ENCODE results near the gene TET2.

The TET2 gene

GRCh38 chr4:105166066-105166465 is 19.4 kb downstream of the TET2 start:
- Histone ChIP-seq H3K27me3 (no peaks in the 10 kb centered on the region), H3K4me3 (ENCODE audit: low read depth, low read length) (no peak overlapping the region), H3K4me1 (no peaks in the 10 kb centered on the region), H3K36me3 (no peaks in the 10 kb centered on the region; the same call in 1 of the 2 replicates), H3K9me3 (no peaks in the 10 kb centered on the region)
- TF ChIP-seq, protein P1, sequence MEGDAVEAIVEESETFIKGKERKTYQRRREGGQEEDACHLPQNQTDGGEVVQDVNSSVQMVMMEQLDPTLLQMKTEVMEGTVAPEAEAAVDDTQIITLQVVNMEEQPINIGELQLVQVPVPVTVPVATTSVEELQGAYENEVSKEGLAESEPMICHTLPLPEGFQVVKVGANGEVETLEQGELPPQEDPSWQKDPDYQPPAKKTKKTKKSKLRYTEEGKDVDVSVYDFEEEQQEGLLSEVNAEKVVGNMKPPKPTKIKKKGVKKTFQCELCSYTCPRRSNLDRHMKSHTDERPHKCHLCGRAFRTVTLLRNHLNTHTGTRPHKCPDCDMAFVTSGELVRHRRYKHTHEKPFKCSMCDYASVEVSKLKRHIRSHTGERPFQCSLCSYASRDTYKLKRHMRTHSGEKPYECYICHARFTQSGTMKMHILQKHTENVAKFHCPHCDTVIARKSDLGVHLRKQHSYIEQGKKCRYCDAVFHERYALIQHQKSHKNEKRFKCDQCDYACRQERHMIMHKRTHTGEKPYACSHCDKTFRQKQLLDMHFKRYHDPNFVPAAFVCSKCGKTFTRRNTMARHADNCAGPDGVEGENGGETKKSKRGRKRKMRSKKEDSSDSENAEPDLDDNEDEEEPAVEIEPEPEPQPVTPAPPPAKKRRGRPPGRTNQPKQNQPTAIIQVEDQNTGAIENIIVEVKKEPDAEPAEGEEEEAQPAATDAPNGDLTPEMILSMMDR (IDR thresholded peaks at IDR 0.05; ENCODE audit: low read depth, low read length) = no peak
- DNase-seq = no peak

- no peaks in the 10 kb centered on the region; the same call in 1 of the 2 replicates for H3K36me3 ChIP-seq
Measured at GRCh38 chr4:105170711-105171110, 24.0 kb downstream of the TET2 start.

GRCh38 chr4:105171912-105172311 is 25.2 kb downstream of the TET2 start:
- Histone ChIP-seq H3K36me3 (no peaks in the 10 kb centered on the region; the same call in 1 of the 2 replicates), H3K27me3 (no peaks in the 10 kb centered on the region), H3K4me1 (no peaks in the 10 kb centered on the region), H3K4me3 (ENCODE audit: low read depth, low read length) (no peak overlapping the region), H3K9me3 (no peaks in the 10 kb centered on the region)
- DNase-seq = no peak
- TF ChIP-seq, protein P1 (IDR thresholded peaks at IDR 0.05; ENCODE audit: low read depth, low read length) = no peak

More at GRCh38 chr4:105170711-105171110, 24.0 kb downstream of the TET2 start:
- Histone ChIP-seq H3K27me3 (no peaks in the 10 kb centered on the region), H3K9me3 (no peaks in the 10 kb centered on the region), H3K4me3 (ENCODE audit: low read depth, low read length) (no peak overlapping the region), H3K4me1 (no peaks in the 10 kb centered on the region)
- DNase-seq = no peak
- TF ChIP-seq, protein P1 (IDR thresholded peaks at IDR 0.05; ENCODE audit: low read depth, low read length) = no peak

DNA sequence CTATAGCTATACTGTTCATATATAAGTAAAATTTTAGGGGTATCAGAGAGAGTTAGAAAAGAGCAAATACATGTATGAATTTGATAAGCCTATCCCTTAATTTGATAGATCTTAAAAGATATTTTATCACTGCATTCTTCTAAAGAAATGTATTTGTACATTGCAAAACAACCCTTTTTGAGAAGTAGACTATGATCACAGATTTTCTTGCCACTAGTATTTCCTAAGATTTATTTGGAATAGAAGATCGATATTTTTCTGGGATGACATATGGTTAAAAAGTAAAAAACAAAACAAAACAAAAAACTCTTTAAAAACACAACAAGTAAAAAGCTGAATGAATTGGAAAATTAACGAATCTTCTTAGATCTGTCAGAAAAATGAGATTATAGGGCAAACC is 27.4 kb downstream of the TET2 start:
- TF ChIP-seq, protein P1 (IDR thresholded peaks at IDR 0.05; ENCODE audit: low read depth, low read length) = no peak
- DNase-seq = no peak

DNA sequence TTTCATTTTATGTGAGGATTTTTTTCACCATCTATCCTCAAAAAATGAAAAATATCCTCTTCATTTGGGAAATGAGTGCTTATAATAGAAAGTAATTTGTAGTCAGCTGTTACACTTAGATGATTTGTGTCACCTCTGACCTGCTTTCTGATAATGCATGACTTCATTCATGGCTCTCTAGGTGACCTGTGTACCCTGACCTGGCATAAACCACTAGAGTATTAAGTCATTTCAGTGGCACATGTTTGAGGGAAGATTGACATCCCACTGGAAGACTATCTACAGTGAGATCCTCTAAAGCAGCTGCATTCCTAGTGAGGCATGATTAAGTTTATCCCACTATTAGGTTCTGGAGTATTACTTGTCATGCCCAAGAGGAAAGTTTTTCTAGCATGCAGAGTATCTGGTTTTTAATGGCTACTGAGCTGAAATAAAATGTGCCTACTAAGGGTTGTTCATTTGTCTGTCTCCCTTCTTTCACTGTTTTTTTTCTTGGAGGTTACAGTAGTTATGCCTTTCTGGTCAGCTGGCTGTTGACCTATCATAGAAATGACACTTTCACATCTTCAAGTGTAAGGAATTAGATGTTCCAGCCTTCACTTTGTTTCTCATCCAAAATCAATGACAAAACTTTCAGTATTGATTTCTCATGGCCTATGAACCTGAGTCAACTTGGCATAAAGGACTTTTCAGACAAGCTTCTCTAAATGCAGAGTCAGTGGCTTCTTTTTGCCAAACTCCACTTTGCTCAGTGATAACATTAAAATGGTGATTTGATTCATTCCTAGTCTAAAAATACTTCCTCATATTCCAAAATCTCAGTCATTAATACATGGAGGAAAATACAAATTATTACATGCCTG is 33.1 kb downstream of the TET2 start:
- Histone ChIP-seq H3K27me3 (no peaks in the 10 kb centered on the region), H3K9me3 (no peaks in the 10 kb centered on the region), H3K4me3 (ENCODE audit: low read depth, low read length) (no peak overlapping the region), H3K4me1 (no peaks in the 10 kb centered on the region), H3K36me3 (no peaks in the 10 kb centered on the region)
- DNase-seq = no peak
- TF ChIP-seq, protein P1 (IDR thresholded peaks at IDR 0.05; ENCODE audit: low read depth, low read length) = no peak

More for the DNA sequence above, 27.4 kb downstream of the TET2 start:
- Histone ChIP-seq H3K4me3 (ENCODE audit: low read depth, low read length) (no peak overlapping the region), H3K36me3 (no peaks in the 10 kb centered on the region; the same call in 1 of the 2 replicates), H3K27me3 (no peaks in the 10 kb centered on the region), H3K4me1 (no peaks in the 10 kb centered on the region), H3K9me3 (no peaks in the 10 kb centered on the region)

GRCh38 chr4:105181259-105181658 is 34.6 kb downstream of the TET2 start:
- TF ChIP-seq, protein P1 (IDR thresholded peaks at IDR 0.05; ENCODE audit: low read depth, low read length) = no peak
- Histone ChIP-seq H3K9me3 (no peaks in the 10 kb centered on the region), H3K4me1 (no peaks in the 10 kb centered on the region), H3K27me3 (no peaks in the 10 kb centered on the region), H3K36me3 (no peaks in the 10 kb centered on the region), H3K4me3 (ENCODE audit: low read depth, low read length) (no peak overlapping the region)
- DNase-seq = no peak
